ENCODE data around the gene VSTM2B.

The VSTM2B gene

DNA sequence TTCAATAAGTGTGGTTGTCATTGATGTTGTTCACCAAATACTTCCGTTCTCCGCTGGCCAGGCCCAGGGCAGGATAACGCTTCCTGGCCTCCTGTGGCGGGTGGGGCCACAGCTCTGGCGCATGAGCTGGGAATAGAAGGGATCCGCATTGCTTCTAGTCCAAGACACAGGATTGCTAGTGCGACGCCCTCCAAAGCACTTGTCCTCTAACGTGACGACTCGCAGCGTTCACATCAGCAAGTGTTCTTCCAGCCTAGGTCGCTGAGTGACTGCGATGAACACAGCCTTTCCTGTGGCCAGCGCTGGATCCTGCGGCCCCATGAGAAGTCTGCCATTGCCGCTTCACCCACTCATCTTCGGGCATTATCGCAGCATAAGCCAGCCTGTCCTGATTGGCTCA is 39.4 kb downstream of the VSTM2B start:
- no peak for DNase-seq (ENCODE audit: low read depth)
- TF ChIP-seq, protein P1, sequence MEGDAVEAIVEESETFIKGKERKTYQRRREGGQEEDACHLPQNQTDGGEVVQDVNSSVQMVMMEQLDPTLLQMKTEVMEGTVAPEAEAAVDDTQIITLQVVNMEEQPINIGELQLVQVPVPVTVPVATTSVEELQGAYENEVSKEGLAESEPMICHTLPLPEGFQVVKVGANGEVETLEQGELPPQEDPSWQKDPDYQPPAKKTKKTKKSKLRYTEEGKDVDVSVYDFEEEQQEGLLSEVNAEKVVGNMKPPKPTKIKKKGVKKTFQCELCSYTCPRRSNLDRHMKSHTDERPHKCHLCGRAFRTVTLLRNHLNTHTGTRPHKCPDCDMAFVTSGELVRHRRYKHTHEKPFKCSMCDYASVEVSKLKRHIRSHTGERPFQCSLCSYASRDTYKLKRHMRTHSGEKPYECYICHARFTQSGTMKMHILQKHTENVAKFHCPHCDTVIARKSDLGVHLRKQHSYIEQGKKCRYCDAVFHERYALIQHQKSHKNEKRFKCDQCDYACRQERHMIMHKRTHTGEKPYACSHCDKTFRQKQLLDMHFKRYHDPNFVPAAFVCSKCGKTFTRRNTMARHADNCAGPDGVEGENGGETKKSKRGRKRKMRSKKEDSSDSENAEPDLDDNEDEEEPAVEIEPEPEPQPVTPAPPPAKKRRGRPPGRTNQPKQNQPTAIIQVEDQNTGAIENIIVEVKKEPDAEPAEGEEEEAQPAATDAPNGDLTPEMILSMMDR (IDR thresholded peaks at IDR 0.05; ENCODE audit: low read length, missing control alignments) = no peak
- no peak overlapping the region for H3K4me3 ChIP-seq (replicated peaks; ENCODE audit: low read depth, low read length)

- DNase-seq (ENCODE audit: low read depth) = no peak
- H3K4me3 ChIP-seq (replicated peaks; ENCODE audit: low read depth, low read length) = no peak overlapping the region
- TF ChIP-seq, protein P1 (IDR thresholded peaks at IDR 0.05; ENCODE audit: low read length, missing control alignments) = no peak
Measured at GRCh38 chr19:29566496-29567054, 40.8 kb downstream of the VSTM2B start.

- H3K4me3 ChIP-seq (replicated peaks; ENCODE audit: low read depth, low read length) = no peak overlapping the region
- DNase-seq (ENCODE audit: low read depth) = no peak
- TF ChIP-seq, protein P1 (IDR thresholded peaks at IDR 0.05; ENCODE audit: low read length, missing control alignments) = no peak
Measured at GRCh38 chr19:29567366-29567915, 41.6 kb downstream of the VSTM2B start.

- TF ChIP-seq, protein P1 (IDR thresholded peaks at IDR 0.05; ENCODE audit: low read length, missing control alignments) = no peak
- H3K4me3 ChIP-seq (replicated peaks; ENCODE audit: low read depth, low read length) = no peak overlapping the region
Measured at GRCh38 chr19:29568036-29569025, 42.5 kb downstream of the VSTM2B start.

GRCh38 chr19:29569038-29569911 is 43.5 kb downstream of the VSTM2B start:
- TF ChIP-seq, protein P1 (IDR thresholded peaks at IDR 0.05; ENCODE audit: low read length, missing control alignments) = no peak
- H3K4me3 ChIP-seq (replicated peaks; ENCODE audit: low read depth, low read length) = no peak overlapping the region
- DNase-seq (ENCODE audit: low read depth) = no peak

More at GRCh38 chr19:29568036-29569025, 42.5 kb downstream of the VSTM2B start:
- DNase-seq (ENCODE audit: low read depth) = no peak

GRCh38 chr19:29571181-29571580 is 45.4 kb downstream of the VSTM2B start:
- DNase-seq (ENCODE audit: low read depth) = no peak
- TF ChIP-seq, protein P1 (IDR thresholded peaks at IDR 0.05; ENCODE audit: low read length, missing control alignments) = no peak
- no peak overlapping the region for H3K4me3 ChIP-seq (replicated peaks; ENCODE audit: low read depth, low read length)
